BLaER1 (cell line): Measurements from ENCODE around the gene COL27A1.

Experiments used
- H3K27ac ChIP-seq: shearing (Covaris generic); formaldehyde crosslinking; 2 replicates; pipeline ENCODE4 v1.8.1; 2022
- H3K27me3 ChIP-seq: shearing (Covaris generic); formaldehyde crosslinking; 2 replicates; pipeline ENCODE4 v1.8.1; 2022
- H3K36me3 ChIP-seq: shearing (Covaris generic); formaldehyde crosslinking; 2 replicates; pipeline ENCODE4 v1.8.1; 2022
- H3K4me1 ChIP-seq: shearing (Covaris generic); formaldehyde crosslinking; 2 replicates; pipeline ENCODE4 v1.8.1; 2022
- H3K4me2 ChIP-seq: shearing (Covaris generic); formaldehyde crosslinking; 2 replicates; pipeline ENCODE4 v1.8.1; 2022
- H3K4me3 ChIP-seq: shearing (Covaris generic); formaldehyde crosslinking; 2 replicates; pipeline ENCODE4 v1.8.1; 2022
- H3K9ac ChIP-seq: shearing (Covaris generic); formaldehyde crosslinking; 2 replicates; pipeline ENCODE4 v1.8.1; 2022
- H3K9me3 ChIP-seq: shearing (Covaris generic); formaldehyde crosslinking; 2 replicates; pipeline ENCODE4 v1.8.1; 2022
- H4K20me1 ChIP-seq: shearing (Covaris generic); formaldehyde crosslinking; 2 replicates; pipeline ENCODE4 v1.8.1; 2022
- Cebpa-rat ChIP-seq: shearing (Covaris generic); IDR thresholded peaks from 2 replicates; pipeline ENCODE4 v1.8.1; 2022

Gene COL27A1

DNA sequence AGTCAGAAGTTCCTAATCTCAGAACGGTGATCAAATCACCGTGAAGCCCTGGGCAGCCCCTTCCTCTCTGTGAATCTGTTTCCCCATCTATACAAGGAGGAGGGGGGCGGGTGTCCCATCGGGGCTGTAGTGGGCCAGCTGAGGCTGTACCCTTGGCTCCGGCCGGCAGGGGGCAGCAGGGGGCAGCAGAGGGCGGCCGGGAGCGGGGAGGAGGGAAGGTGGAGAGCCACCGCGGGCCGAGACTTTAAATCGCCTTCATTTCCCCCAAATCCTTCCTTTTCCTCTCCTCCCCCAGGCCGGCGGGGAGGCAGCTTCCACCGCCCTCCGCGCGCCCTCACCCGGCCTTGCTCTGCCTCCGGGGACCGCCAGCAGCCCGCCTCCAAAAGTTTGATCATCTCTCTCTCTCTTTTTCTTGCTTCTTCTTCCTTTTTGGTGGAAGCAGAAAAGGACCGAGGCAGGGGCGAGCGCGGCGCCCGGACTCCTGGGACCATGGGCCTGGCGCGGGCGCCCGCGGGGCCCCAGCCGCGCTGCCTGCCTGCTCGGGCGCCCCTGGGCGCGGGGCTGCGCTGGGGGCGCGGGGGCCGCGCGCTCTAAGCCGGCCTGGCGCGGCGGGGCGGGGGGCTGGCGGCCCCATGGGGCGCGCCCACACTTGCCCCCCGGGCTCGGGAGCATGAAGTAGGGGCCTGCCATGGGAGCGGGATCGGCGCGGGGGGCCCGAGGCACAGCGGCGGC is at the start of gene COL27A1:
Gene COL27A1 (plus strand): TSS at position 275 of the 732 bp plus-strand sequence. CDS start 414 bp downstream, at position 689.
- no peak for TF ChIP-seq Cebpa-rat
- peak within 1 kb of the TSS; percentile 91 for H3K9ac ChIP-seq
- no peaks in the 10 kb centered on the region for H3K36me3 ChIP-seq
- H3K4me2 ChIP-seq, result peak within 1 kb of the TSS; percentile 88
- H4K20me1 ChIP-seq, result peaks cover 56% of the 10 kb centered on the region
- H3K4me1 ChIP-seq, result peaks cover 58% of the 10 kb centered on the region
- H3K27me3 ChIP-seq, result peaks cover 38% of the 10 kb centered on the region
- peak within 1 kb of the TSS; percentile 91 for H3K27ac ChIP-seq
- H3K9me3 ChIP-seq, result no peaks in the 10 kb centered on the region
- peak within 1 kb of the TSS; percentile 95 for H3K4me3 ChIP-seq

DNA sequence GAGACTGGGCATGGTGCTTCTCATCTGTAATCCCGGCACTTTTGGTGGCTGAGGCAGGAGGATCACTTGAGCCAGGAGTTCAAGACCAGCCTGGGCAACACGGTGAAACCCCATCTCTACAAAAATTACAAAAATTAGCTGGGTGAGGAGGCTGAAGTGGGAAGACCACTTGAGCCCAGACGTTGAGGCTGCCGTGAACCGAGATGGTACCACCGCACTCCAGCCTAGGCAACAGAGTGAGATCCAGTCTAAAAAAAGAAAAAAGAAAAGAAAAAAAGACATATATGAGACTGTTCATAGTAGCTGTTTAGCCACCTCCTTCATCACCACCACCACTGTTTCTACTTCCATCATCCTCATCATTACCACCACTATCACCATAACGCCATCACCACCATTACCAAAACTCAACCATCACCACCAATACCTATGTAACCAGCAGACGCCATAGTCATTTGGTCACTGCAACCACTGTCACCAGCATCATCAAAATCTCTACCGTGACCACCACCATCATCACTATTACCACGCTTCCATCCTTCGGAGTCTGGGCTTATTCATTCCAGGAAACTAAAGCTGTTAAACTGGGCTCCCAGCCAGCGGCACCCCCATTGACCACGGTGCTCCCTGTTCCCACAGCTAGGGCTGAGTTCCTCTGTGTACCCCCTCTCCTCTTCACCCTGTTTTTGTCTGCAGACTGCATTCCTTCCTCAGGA is 47.9 kb upstream of the COL27A1 start:
- H3K4me2 ChIP-seq, result no peak overlapping the region
- no peaks in the 10 kb centered on the region for H3K36me3 ChIP-seq
- no peaks in the 10 kb centered on the region for H4K20me1 ChIP-seq
- no peaks in the 10 kb centered on the region for H3K9me3 ChIP-seq
- no peak overlapping the region for H3K9ac ChIP-seq
- H3K4me3 ChIP-seq, result no peak overlapping the region
- no peak for TF ChIP-seq Cebpa-rat
- H3K4me1 ChIP-seq, result 0 out of 2 replicates have a peak, but pooled peaks cover 3% of the 10 kb centered on the region
- H3K27ac ChIP-seq, result no peak overlapping the region
- H3K27me3 ChIP-seq, result no peaks in the 10 kb centered on the region

DNA sequence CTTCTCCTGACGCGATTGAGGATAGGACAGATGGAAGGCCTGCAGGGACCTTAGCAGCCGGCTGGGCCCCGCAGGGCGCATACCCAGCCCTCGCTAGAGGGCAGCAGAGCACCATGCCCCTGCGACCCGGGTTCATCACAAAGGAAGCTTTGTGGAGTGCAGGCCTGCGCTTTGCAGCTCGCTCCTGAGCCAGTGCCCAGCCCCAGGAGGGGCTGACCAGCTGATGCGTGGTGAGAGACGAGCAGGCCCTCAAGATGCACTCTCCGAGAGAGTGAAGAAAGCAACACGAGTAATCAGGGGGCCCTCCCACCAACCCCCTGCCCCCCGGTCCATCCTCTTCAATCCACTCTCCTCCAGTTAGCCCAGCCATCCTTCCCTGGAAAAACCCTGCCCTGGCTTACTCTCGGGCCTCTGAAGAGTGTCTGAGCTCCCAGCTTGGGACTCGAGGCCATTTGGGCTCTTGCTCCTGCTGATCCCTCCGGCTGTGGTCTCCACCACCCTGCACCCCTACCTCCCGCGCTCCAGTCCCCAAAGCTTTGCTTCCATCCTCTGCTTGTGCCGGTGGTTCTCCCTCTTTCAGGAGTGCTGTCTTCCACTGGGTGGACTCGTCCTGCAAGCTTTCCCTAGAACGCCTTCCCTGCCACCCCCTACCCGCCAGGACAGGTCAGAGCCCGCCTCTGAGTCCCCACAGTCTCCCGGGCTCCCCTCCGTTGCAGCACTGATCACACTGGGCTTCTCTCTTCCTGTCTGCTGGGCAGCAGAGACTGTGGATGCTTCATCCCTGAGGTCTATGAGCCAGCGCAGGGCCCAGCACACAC is 47.1 kb upstream of the COL27A1 start:
- H3K9me3 ChIP-seq, result no peaks in the 10 kb centered on the region
- peaks cover under 1% of the 10 kb centered on the region; the same call in 1 of the 2 replicates for H3K27me3 ChIP-seq
- H4K20me1 ChIP-seq, result no peaks in the 10 kb centered on the region
- no peak overlapping the region for H3K4me3 ChIP-seq
- no peak overlapping the region for H3K4me2 ChIP-seq
- H3K36me3 ChIP-seq, result no peaks in the 10 kb centered on the region
- H3K27ac ChIP-seq, result no peak overlapping the region
- H3K9ac ChIP-seq, result no peak overlapping the region
- H3K4me1 ChIP-seq, result 0 out of 2 replicates have a peak, but pooled peaks cover 3% of the 10 kb centered on the region
- no peak for TF ChIP-seq Cebpa-rat

DNA sequence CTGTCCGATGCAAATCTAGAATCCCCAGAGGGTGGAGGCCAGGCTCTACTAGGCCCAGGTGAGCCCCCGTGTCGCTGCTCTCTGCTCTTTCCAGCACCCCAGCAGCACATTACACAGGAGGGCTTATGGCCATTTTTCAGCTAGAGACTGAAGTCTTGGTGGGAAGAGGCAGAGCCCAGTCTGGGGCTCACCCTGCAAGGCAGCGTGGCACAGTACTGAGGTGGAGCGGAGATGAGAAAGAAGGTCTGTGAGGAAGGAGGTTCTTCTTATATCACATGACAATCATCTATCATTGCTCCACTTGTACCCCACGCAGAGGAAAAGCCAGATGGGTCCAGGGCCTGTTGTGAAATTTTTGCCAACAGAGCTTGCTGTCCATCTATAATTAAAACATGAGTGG is 46.2 kb upstream of the COL27A1 start:
- Histone ChIP-seq H3K4me2 (no peak overlapping the region), H4K20me1 (no peaks in the 10 kb centered on the region), H3K27ac (no peak overlapping the region), H3K9ac (no peak overlapping the region), H3K36me3 (no peaks in the 10 kb centered on the region), H3K4me1 (peaks cover 3% of the 10 kb centered on the region; the same call in 1 of the 2 replicates), H3K9me3 (no peaks in the 10 kb centered on the region), H3K27me3 (peaks cover 6% of the 10 kb centered on the region; the same call in 1 of the 2 replicates), H3K4me3 (no peak overlapping the region)
- no peak for TF ChIP-seq Cebpa-rat

DNA sequence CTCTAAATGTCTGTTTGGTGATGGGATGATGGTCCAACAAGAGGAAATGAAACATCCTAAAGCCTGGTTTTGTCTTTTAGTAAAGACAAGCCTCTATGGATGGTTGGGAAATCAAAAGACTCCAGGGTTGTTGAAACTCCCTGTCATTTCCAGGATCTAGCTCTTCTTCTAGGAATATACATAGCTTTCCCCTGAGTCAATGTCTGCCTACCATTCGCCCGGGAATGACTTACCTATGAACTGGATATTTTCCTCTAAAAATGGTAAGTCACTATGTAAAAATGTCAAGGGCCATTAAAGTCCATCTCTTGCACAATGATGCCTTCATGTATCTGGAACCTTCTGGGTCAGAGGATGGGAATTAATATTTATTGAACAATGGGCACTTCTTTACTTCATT is 45.2 kb upstream of the COL27A1 start:
- Histone ChIP-seq H3K4me2 (no peak overlapping the region), H3K9ac (no peak overlapping the region), H4K20me1 (no peaks in the 10 kb centered on the region), H3K27me3 (peaks cover 6% of the 10 kb centered on the region; the same call in 1 of the 2 replicates), H3K27ac (no peak overlapping the region), H3K4me1 (peaks cover 4% of the 10 kb centered on the region), H3K4me3 (no peak overlapping the region), H3K9me3 (no peaks in the 10 kb centered on the region), H3K36me3 (no peaks in the 10 kb centered on the region)
- no peak for TF ChIP-seq Cebpa-rat

DNA sequence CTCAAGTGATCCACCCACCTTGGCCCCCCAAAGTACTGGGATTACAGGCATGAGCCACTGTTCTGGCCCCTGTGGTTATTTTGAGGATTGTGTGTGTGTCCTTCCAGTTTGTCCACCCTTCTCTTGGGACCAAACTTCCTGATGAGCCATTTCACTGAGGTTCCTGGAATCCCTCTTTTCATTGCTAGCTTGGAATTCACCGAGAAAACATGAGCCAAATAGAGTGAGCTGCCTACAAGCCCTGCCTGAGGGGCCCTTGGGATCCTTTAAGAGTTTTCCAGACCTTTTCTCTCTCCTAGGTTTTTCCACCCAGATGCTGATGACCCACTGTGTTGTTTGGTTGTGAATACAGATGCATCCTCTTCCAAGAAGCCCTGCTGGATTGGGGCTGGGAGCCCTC is 43.0 kb upstream of the COL27A1 start:
- Histone ChIP-seq H3K27me3 (peaks cover 13% of the 10 kb centered on the region; the same call in 1 of the 2 replicates), H4K20me1 (no peaks in the 10 kb centered on the region), H3K9me3 (no peaks in the 10 kb centered on the region), H3K4me1 (peaks cover 17% of the 10 kb centered on the region), H3K4me3 (no peak overlapping the region), H3K9ac (no peak overlapping the region), H3K27ac (no peak overlapping the region), H3K4me2 (no peak overlapping the region), H3K36me3 (no peaks in the 10 kb centered on the region)
- no peak for TF ChIP-seq Cebpa-rat

DNA sequence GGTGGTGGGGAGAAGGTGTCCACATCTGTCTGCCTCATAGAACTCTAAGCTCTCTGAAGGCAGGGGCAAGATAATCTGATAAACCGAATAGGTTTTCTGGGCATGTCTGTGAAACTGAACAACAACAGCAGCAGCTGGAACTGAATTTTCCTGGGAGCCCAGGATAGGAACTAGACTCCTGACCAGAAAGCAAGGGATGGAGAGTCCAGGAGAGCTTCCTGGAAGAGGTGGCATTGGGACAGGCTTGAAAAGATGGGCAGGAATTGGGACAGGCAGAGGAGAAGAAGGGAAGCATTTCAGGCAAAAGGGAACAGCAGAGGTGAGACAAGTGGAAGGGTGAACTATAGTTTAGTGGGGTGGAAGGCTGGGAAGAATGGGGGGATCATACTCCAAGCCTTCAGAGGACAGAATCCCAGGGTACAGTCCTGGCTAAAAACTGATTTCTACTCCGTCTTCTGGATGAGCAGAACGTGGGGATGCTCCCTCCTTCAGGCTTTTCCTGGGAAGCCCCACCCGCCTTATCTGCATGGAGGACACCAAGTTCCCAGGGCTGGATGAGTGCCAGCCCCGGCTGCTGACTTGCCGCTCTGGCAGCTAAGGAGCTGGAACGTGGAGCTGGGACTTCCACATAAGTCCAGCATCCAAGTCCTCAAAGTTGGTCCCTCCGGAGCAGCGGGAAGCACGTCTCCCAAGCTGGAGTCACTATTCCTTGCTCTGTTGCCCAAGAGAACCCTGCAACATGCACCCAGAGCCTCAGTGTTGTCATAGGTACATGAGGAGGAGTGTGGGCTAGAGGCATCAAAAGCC is 42.4 kb upstream of the COL27A1 start:
- Histone ChIP-seq H3K9ac (no peak overlapping the region), H3K36me3 (no peaks in the 10 kb centered on the region), H3K4me2 (no peak overlapping the region), H4K20me1 (no peaks in the 10 kb centered on the region), H3K4me3 (no peak overlapping the region), H3K9me3 (no peaks in the 10 kb centered on the region), H3K4me1 (peaks cover 14% of the 10 kb centered on the region), H3K27me3 (peaks cover 13% of the 10 kb centered on the region; the same call in 1 of the 2 replicates), H3K27ac (no peak overlapping the region)
- TF ChIP-seq Cebpa-rat, result no peak

DNA sequence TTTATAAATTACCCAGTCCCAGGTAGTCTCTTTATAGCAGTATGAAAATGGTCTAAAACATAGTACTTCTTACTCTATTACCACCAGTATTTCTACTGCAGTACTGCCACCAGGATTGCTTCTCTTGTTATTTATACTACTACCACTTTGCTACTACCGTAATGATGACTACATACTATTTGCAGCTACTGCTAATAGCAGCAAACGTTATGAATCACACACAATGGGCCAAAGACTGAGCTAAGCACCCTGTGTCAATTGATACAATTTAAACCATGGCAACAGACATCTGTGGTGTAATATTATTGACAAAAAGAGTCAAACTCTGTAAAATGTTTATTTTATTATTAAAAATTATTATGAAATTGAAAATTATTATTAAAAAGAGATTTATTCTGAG is 41.0 kb upstream of the COL27A1 start:
- Histone ChIP-seq H3K27ac (no peak overlapping the region), H3K4me1 (peaks cover 14% of the 10 kb centered on the region), H3K27me3 (peaks cover 13% of the 10 kb centered on the region; the same call in 1 of the 2 replicates), H4K20me1 (no peaks in the 10 kb centered on the region), H3K4me3 (no peak overlapping the region), H3K4me2 (no peak overlapping the region), H3K36me3 (no peaks in the 10 kb centered on the region), H3K9me3 (no peaks in the 10 kb centered on the region), H3K9ac (no peak overlapping the region)
- TF ChIP-seq Cebpa-rat, result no peak

DNA sequence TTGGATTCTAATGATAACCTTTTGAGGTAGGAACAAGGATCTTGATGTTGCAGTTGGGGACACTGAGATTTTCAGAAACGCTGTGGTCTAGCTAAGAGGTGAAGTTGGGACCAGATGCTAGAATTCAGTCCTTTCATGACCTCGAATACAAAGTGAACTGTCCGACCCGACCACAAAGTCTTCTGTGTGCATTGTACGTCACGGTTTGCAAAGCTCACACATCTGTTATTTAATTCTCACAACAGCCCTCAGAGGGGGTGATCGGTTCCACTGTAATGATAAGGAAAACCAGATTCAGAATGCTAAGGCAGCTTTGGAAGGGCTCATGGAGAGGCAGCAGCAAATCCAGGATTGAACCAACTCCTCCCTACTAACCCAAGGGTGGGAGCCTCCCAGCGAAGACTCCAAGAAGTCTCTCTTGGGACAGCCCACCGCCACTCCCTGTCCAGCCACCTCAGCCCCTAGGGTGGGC is 39.6 kb upstream of the COL27A1 start:
- Histone ChIP-seq H4K20me1 (no peaks in the 10 kb centered on the region), H3K36me3 (no peaks in the 10 kb centered on the region), H3K4me2 (peak overlapping the region; percentile 62), H3K9me3 (no peaks in the 10 kb centered on the region), H3K27me3 (peaks cover 13% of the 10 kb centered on the region; the same call in 1 of the 2 replicates), H3K4me3 (no peak overlapping the region), H3K4me1 (peaks cover 14% of the 10 kb centered on the region), H3K27ac (peak overlapping the region; percentile 18; the same call in 1 of the 2 replicates), H3K9ac (no peak overlapping the region)
- no peak for TF ChIP-seq Cebpa-rat
